HFF-Myc (cell line): ENCODE measurements around the gene ZNFX1.

Experiments used
- DNase-seq: peaks from one replicate; pipeline ENCODE4 v3.0.0-alpha.2; 2011; ENCODE audit warnings: low read depth; ENCODE audit errors: extremely low read depth
- H3K4me3 ChIP-seq: replicated peaks from 2 replicates; pipeline ENCODE4 v1.5.1; 2011; ENCODE audit warnings: low read depth, mild to moderate bottlenecking, control low read depth, low read length
- CTCF ChIP-seq: IDR thresholded peaks from 2 replicates; pipeline ENCODE4 v1.5.1; 2012; ENCODE audit warnings: mild to moderate bottlenecking, low read depth, low read length, control low read depth; ENCODE audit errors: missing control alignments

Gene ZNFX1

GRCh38 chr20:49293122-49293521, 15.3 kb upstream of the ZNFX1 start:
- TF ChIP-seq CTCF = no peak
- no peak overlapping the region for H3K4me3 ChIP-seq
- no peak for DNase-seq

GRCh38 chr20:49292010-49292409, 14.2 kb upstream of the ZNFX1 start:
- no peak for TF ChIP-seq CTCF
- H3K4me3 ChIP-seq = no peak overlapping the region
- no peak for DNase-seq

- no peak overlapping the region for H3K4me3 ChIP-seq
- DNase-seq = no peak
- TF ChIP-seq CTCF = no peak
Measured at GRCh38 chr20:49291200-49291599, 13.3 kb upstream of the ZNFX1 start.

GRCh38 chr20:49290608-49291191, 12.8 kb upstream of the ZNFX1 start:
- H3K4me3 ChIP-seq = no peak overlapping the region
- TF ChIP-seq CTCF = no peak
- DNase-seq = no peak

GRCh38 chr20:49288784-49289696, 11.2 kb upstream of the ZNFX1 start:
- TF ChIP-seq CTCF = no peak

GRCh38 chr20:49288250-49288751, 10.4 kb upstream of the ZNFX1 start:
- no peak for TF ChIP-seq CTCF
- H3K4me3 ChIP-seq = no peak overlapping the region
- no peak for DNase-seq

More at GRCh38 chr20:49288784-49289696, 11.2 kb upstream of the ZNFX1 start:
- no peak overlapping the region for H3K4me3 ChIP-seq
- no peak for DNase-seq
